ENCODE data around the gene BMP8A.

- TF ChIP-seq CTCF (optimal IDR thresholded peaks at IDR 0.05 in 1 of 3, IDR thresholded peaks at IDR 0.05 in 1 of 3, conservative IDR thresholded peaks at IDR 0.05 in 1 of 3; ENCODE audit: extremely low read depth in 1 of 3, insufficient read depth in 2 of 3, low read length in 3 of 3) (no peak), EZH2 (IDR thresholded peaks at IDR 0.05; ENCODE audit: low read length) (no peak)
These were observed 45.9 kb upstream of the BMP8A start for GRCh38 chr1:39445573-39445972.

All from keratinocyte (primary cell).